Liver (tissue), 2 donors: ENCODE results near the gene PRICKLE4.

Experiments
- TF ChIP-seq, protein P1 (sequence below): fragments of 150-350 bp; IDR thresholded peaks from 2 replicates; pipeline ENCODE4 v1.5.1; 2017; ENCODE audit warnings: improper control_type of control experiment, low read depth, low read length; ENCODE audit not compliant: missing input control
- TF ChIP-seq, protein P2 (sequence below): IDR thresholded peaks from 2 replicates; pipeline ENCODE4 v1.6.1; 2016; ENCODE audit warnings: antibody characterized with exemption
- donor health status: healthy.

DNA sequence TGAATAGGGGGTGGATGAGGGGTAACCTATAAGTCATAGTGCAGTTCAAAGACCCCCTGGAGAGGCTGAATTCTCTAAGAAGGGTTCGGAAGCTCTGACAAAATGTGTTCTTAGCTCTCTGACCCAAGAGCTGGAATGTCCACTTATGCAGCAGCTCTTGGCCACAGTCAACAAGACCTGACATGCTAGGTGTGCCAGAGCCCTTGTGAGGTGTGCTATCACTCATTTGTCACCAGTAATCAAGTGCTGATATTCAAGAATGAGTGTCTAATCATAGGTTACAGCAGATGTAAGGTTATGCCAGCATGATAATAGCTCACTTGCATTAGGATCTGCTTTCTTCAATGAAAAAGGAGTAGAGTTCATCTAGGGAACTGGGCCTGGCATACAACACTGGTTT lies 35.0 kb downstream of the PRICKLE4 start:
- TF ChIP-seq, protein P1, sequence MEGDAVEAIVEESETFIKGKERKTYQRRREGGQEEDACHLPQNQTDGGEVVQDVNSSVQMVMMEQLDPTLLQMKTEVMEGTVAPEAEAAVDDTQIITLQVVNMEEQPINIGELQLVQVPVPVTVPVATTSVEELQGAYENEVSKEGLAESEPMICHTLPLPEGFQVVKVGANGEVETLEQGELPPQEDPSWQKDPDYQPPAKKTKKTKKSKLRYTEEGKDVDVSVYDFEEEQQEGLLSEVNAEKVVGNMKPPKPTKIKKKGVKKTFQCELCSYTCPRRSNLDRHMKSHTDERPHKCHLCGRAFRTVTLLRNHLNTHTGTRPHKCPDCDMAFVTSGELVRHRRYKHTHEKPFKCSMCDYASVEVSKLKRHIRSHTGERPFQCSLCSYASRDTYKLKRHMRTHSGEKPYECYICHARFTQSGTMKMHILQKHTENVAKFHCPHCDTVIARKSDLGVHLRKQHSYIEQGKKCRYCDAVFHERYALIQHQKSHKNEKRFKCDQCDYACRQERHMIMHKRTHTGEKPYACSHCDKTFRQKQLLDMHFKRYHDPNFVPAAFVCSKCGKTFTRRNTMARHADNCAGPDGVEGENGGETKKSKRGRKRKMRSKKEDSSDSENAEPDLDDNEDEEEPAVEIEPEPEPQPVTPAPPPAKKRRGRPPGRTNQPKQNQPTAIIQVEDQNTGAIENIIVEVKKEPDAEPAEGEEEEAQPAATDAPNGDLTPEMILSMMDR = no peak
- TF ChIP-seq, protein P2, sequence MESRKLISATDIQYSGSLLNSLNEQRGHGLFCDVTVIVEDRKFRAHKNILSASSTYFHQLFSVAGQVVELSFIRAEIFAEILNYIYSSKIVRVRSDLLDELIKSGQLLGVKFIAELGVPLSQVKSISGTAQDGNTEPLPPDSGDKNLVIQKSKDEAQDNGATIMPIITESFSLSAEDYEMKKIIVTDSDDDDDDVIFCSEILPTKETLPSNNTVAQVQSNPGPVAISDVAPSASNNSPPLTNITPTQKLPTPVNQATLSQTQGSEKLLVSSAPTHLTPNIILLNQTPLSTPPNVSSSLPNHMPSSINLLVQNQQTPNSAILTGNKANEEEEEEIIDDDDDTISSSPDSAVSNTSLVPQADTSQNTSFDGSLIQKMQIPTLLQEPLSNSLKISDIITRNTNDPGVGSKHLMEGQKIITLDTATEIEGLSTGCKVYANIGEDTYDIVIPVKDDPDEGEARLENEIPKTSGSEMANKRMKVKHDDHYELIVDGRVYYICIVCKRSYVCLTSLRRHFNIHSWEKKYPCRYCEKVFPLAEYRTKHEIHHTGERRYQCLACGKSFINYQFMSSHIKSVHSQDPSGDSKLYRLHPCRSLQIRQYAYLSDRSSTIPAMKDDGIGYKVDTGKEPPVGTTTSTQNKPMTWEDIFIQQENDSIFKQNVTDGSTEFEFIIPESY = no peak
